ENCODE measurements around the gene GPR173.

GPR173 gene

GRCh38 chrX:53115550-53115874 is 66.9 kb downstream of the GPR173 start:
- DNase-seq (ENCODE audit: low read depth, low spot score) = no peak
- no peak overlapping the region for H3K4me3 ChIP-seq
- no peak overlapping the region for H3K27ac ChIP-seq
- no peak overlapping the region for H3K9ac ChIP-seq (ENCODE audit: insufficient read length)
- H3K36me3 ChIP-seq (ENCODE audit: insufficient read depth, low read length) = no peaks in the 10 kb centered on the region; the same call in 1 of the 2 replicates
- TF ChIP-seq FOXP2 (optimal IDR thresholded peaks at IDR 0.05; ENCODE audit: control extremely low read depth, extremely low read length, insufficient read depth) (no peak), POLR2AphosphoS5 (IDR thresholded peaks at IDR 0.05; ENCODE audit: borderline replicate concordance, low read depth, low read length) (no peak), EZH2 (IDR thresholded peaks at IDR 0.05) (no peak)
- H3K9me3 ChIP-seq (ENCODE audit: low read depth, low read length) = no peaks in the 10 kb centered on the region

- no peak overlapping the region for H3K9ac ChIP-seq (ENCODE audit: insufficient read length)
- no peaks in the 10 kb centered on the region; the same call in 1 of the 2 replicates for H3K36me3 ChIP-seq (ENCODE audit: insufficient read depth, low read length)
- no peak overlapping the region for H3K4me3 ChIP-seq
- H3K27ac ChIP-seq = no peak overlapping the region
- no peak for DNase-seq (ENCODE audit: low read depth, low spot score)
- TF ChIP-seq EZH2 (IDR thresholded peaks at IDR 0.05) (no peak), FOXP2 (optimal IDR thresholded peaks at IDR 0.05; ENCODE audit: control extremely low read depth, extremely low read length, insufficient read depth) (no peak), POLR2AphosphoS5 (IDR thresholded peaks at IDR 0.05; ENCODE audit: borderline replicate concordance, low read depth, low read length) (no peak)
- no peaks in the 10 kb centered on the region for H3K9me3 ChIP-seq (ENCODE audit: low read depth, low read length)
Measured at GRCh38 chrX:53116101-53116500, 67.5 kb downstream of the GPR173 start.

- no peak for DNase-seq (ENCODE audit: low read depth, low spot score)
- no peak for TF ChIP-seq POLR2AphosphoS5 (IDR thresholded peaks at IDR 0.05; ENCODE audit: borderline replicate concordance, low read depth, low read length)
- no peak for TF ChIP-seq FOXP2 (optimal IDR thresholded peaks at IDR 0.05; ENCODE audit: control extremely low read depth, extremely low read length, insufficient read depth)
- TF ChIP-seq EZH2 (IDR thresholded peaks at IDR 0.05) = no peak
- H3K9ac ChIP-seq (ENCODE audit: insufficient read length) = no peak overlapping the region
- H3K36me3 ChIP-seq (ENCODE audit: insufficient read depth, low read length) = peaks cover 7% of the 10 kb centered on the region; the same call in 1 of the 2 replicates
- H3K27ac ChIP-seq = no peak overlapping the region
- H3K9me3 ChIP-seq (ENCODE audit: low read depth, low read length) = no peaks in the 10 kb centered on the region
- no peak overlapping the region for H3K4me3 ChIP-seq
Measured at GRCh38 chrX:53122013-53122412, 73.4 kb downstream of the GPR173 start.

- TF ChIP-seq EZH2 (IDR thresholded peaks at IDR 0.05) = no peak
Measured at GRCh38 chrX:53125506-53125905, 76.9 kb downstream of the GPR173 start.

GRCh38 chrX:53126377-53126776 is 77.8 kb downstream of the GPR173 start:
- no peak for TF ChIP-seq EZH2 (IDR thresholded peaks at IDR 0.05)
- no peak for TF ChIP-seq FOXP2 (optimal IDR thresholded peaks at IDR 0.05; ENCODE audit: control extremely low read depth, extremely low read length, insufficient read depth)
- no peak for TF ChIP-seq POLR2AphosphoS5 (IDR thresholded peaks at IDR 0.05; ENCODE audit: borderline replicate concordance, low read depth, low read length)
- Histone ChIP-seq H3K9ac (ENCODE audit: insufficient read length) (no peak overlapping the region), H3K27ac (no peak overlapping the region), H3K9me3 (ENCODE audit: low read depth, low read length) (no peaks in the 10 kb centered on the region), H3K36me3 (ENCODE audit: insufficient read depth, low read length) (peaks cover 7% of the 10 kb centered on the region; the same call in 1 of the 2 replicates), H3K4me3 (no peak overlapping the region)
- no peak for DNase-seq (ENCODE audit: low read depth, low spot score)

More at GRCh38 chrX:53125506-53125905, 76.9 kb downstream of the GPR173 start:
- Histone ChIP-seq H3K4me3 (no peak overlapping the region), H3K9me3 (ENCODE audit: low read depth, low read length) (no peaks in the 10 kb centered on the region), H3K36me3 (ENCODE audit: insufficient read depth, low read length) (peaks cover 7% of the 10 kb centered on the region; the same call in 1 of the 2 replicates), H3K27ac (no peak overlapping the region), H3K9ac (ENCODE audit: insufficient read length) (no peak overlapping the region)
- DNase-seq (ENCODE audit: low read depth, low spot score) = no peak

- H3K4me3 ChIP-seq = no peak overlapping the region
- H3K36me3 ChIP-seq (ENCODE audit: insufficient read depth, low read length) = peaks cover 6% of the 10 kb centered on the region; the same call in 1 of the 2 replicates
- TF ChIP-seq EZH2 (IDR thresholded peaks at IDR 0.05) = no peak
- TF ChIP-seq FOXP2 (optimal IDR thresholded peaks at IDR 0.05; ENCODE audit: control extremely low read depth, extremely low read length, insufficient read depth) = no peak
- H3K9me3 ChIP-seq (ENCODE audit: low read depth, low read length) = no peaks in the 10 kb centered on the region
- DNase-seq (ENCODE audit: low read depth, low spot score) = no peak
- H3K9ac ChIP-seq (ENCODE audit: insufficient read length) = no peak overlapping the region
- H3K27ac ChIP-seq = no peak overlapping the region
Measured at GRCh38 chrX:53128097-53128749, 79.6 kb downstream of the GPR173 start.
